Calu3 (cell line): ENCODE measurements around the gene LRSAM1. TPM values are rescaled to one million over a fixed set of nuclear protein-coding genes. Genes with fewer than 3 reads are reported as not detected.
"Not testable (repeated sequence)": the region's sequence is repeated elsewhere in the genome, so short reads cannot be mapped to it uniquely, and the experiment has no call there.

ENCODE experiments used
- BruUV-seq: library from RNA; stranded (reverse); fragments of 400-500 nt; replicated peaks from 2 replicates; lab custom pipeline; 2021; lab: Mats Ljungman, UMichigan
- CTCF ChIA-PET: fragments of 300-600 bp; sonication (Branson Sonifier 250); formaldehyde crosslinking; loops from one replicate; lab custom pipeline; 2022; ENCODE audit warnings: antibody characterized with exemption; lab: Charles Lee
- DNase-seq: peaks from one replicate; pipeline ENCODE4 v3.0.0; 2022
- H3K27ac Mint-ChIP-seq: one replicate; pipeline ENCODE4 v1.8.0; 2022; ENCODE audit warnings: mixed read lengths; ENCODE audit not compliant: unreplicated experiment
- H3K27me3 Mint-ChIP-seq: one replicate; pipeline ENCODE4 v1.8.0; 2022; ENCODE audit warnings: mixed read lengths; ENCODE audit not compliant: unreplicated experiment
- H3K36me3 Mint-ChIP-seq: one replicate; pipeline ENCODE4 v1.8.0; 2022; ENCODE audit warnings: mild to moderate bottlenecking, moderate library complexity, mixed read lengths; ENCODE audit not compliant: insufficient read depth, unreplicated experiment
- H3K4me1 Mint-ChIP-seq: one replicate; pipeline ENCODE4 v1.8.0; 2022; ENCODE audit warnings: mild to moderate bottlenecking, low read depth, mixed read lengths; ENCODE audit not compliant: unreplicated experiment
- H3K4me3 Mint-ChIP-seq: one replicate; pipeline ENCODE4 v1.8.0; 2022; ENCODE audit warnings: mild to moderate bottlenecking, low read depth, moderate library complexity, mixed read lengths; ENCODE audit not compliant: unreplicated experiment
- H3K9me3 Mint-ChIP-seq: one replicate; pipeline ENCODE4 v1.8.0; 2022; ENCODE audit warnings: low read depth, mixed read lengths; ENCODE audit not compliant: unreplicated experiment
- intact Hi-C: fragments of 100-400 bp; cut with micrococcal nuclease; formaldehyde crosslinking; loops from one replicate; pipeline ENCODE4 v1.10.0; 2022; ENCODE audit not compliant: unreplicated experiment
- total RNA-seq: library from RNA; stranded (reverse); gene quantifications from 2 replicates; pipeline ENCODE4 v1.2.3, GENCODE V29; 2022
- TF ChIP-seq, protein P1 (sequence below): fragments of 200-600 bp; IDR thresholded peaks from one replicate; pipeline ENCODE4 v1.8.0; 2022; ENCODE audit warnings: antibody characterized with exemption; ENCODE audit not compliant: unreplicated experiment

Gene LRSAM1
- total RNA-seq, 1 experiment from 2014 or later: 12.0 TPM

DNA sequence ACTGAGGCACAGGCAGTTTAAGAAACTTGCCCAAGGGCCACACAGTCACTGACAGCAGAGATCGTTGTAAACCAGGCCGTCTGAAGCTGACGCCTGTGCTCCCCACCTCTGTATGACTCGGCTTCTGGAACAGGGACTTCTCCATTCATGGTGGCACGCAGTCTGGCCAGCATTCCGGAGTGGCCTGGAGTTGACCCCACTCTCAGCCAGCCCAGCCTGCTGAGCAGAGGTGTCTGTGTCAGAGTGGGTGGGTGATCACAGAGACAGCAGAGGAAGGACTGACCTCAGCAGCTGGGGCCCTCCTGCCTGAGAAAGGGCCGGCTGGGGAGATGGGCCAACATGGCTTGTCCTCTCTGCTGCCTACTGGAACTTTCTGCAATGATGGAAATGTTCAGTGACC lies 12.6 kb downstream of the LRSAM1 start:
- TF ChIP-seq, protein P1, sequence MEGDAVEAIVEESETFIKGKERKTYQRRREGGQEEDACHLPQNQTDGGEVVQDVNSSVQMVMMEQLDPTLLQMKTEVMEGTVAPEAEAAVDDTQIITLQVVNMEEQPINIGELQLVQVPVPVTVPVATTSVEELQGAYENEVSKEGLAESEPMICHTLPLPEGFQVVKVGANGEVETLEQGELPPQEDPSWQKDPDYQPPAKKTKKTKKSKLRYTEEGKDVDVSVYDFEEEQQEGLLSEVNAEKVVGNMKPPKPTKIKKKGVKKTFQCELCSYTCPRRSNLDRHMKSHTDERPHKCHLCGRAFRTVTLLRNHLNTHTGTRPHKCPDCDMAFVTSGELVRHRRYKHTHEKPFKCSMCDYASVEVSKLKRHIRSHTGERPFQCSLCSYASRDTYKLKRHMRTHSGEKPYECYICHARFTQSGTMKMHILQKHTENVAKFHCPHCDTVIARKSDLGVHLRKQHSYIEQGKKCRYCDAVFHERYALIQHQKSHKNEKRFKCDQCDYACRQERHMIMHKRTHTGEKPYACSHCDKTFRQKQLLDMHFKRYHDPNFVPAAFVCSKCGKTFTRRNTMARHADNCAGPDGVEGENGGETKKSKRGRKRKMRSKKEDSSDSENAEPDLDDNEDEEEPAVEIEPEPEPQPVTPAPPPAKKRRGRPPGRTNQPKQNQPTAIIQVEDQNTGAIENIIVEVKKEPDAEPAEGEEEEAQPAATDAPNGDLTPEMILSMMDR: no peak
- intact Hi-C loops: no loop called here
- H3K27me3 Mint-ChIP-seq: no peaks in the 10 kb centered on the region
- no peaks in the 10 kb centered on the region for H3K9me3 Mint-ChIP-seq
- no peak for DNase-seq
- no peak overlapping the region for H3K4me3 Mint-ChIP-seq
- BruUV-seq: no TSS peak
- CTCF ChIA-PET: no interaction called here
- H3K36me3 Mint-ChIP-seq: peaks cover 29% of the 10 kb centered on the region
- no peak overlapping the region for H3K27ac Mint-ChIP-seq
- H3K4me1 Mint-ChIP-seq: peaks cover 9% of the 10 kb centered on the region

GRCh38 chr9:127466407-127466917 lies 15.2 kb downstream of the LRSAM1 start:
- H3K4me3 Mint-ChIP-seq, H3K9me3 Mint-ChIP-seq, H3K27me3 Mint-ChIP-seq, H3K4me1 Mint-ChIP-seq, DNase-seq, intact Hi-C loops, CTCF ChIA-PET, BruUV-seq, H3K27ac Mint-ChIP-seq: not testable (repeated sequence)
- H3K36me3 Mint-ChIP-seq: peaks cover 29% of the 10 kb centered on the region

- BruUV-seq: no TSS peak
- intact Hi-C loops: no loop called here
Measured at GRCh38 chr9:127467621-127468020, 16.3 kb downstream of the LRSAM1 start.

GRCh38 chr9:127470662-127471061 lies 19.4 kb downstream of the LRSAM1 start:
- H3K27ac Mint-ChIP-seq: no peak overlapping the region
- intact Hi-C loops: no loop called here
- peaks cover 9% of the 10 kb centered on the region for H3K4me1 Mint-ChIP-seq
- no peak overlapping the region for H3K4me3 Mint-ChIP-seq
- no TSS peak for BruUV-seq
- H3K36me3 Mint-ChIP-seq: peaks cover 4% of the 10 kb centered on the region
- CTCF ChIA-PET: no interaction called here
- TF ChIP-seq, protein P1: no peak
- no peaks in the 10 kb centered on the region for H3K27me3 Mint-ChIP-seq
- H3K9me3 Mint-ChIP-seq: no peaks in the 10 kb centered on the region
- no peak for DNase-seq

More at GRCh38 chr9:127467621-127468020, 16.3 kb downstream of the LRSAM1 start:
- TF ChIP-seq, protein P1: no peak
- Mint-ChIP-seq H3K36me3 (peaks cover 18% of the 10 kb centered on the region), H3K27ac (no peak overlapping the region), H3K27me3 (no peaks in the 10 kb centered on the region), H3K4me1 (peaks cover 9% of the 10 kb centered on the region), H3K9me3 (no peaks in the 10 kb centered on the region), H3K4me3 (no peak overlapping the region)
- no peak for DNase-seq
- CTCF ChIA-PET: no interaction called here

DNA sequence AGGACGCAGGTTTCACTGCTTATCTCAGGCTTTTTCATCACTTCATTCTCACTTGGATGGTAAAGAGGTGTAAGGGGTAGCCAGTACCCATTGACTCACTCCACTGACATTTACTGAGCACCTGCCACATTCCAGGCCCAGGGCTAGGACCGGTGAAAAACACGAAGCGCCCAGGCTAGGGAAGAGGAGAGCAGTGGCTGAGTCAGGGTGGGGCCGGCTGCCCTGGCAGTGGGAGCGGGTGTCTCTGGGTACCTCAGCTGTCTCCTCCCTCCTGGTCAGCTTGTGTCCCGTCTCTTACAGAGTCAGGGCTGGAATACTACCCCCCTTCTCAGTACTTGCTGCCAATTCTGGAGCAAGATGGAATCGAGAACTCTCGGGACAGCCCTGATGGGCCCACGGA lies 22.2 kb downstream of the LRSAM1 start:
- intact Hi-C loops: no loop called here
- H3K36me3 Mint-ChIP-seq: peaks cover 2% of the 10 kb centered on the region
- H3K27ac Mint-ChIP-seq: no peak overlapping the region
- no peaks in the 10 kb centered on the region for H3K4me1 Mint-ChIP-seq
- no peak for DNase-seq
- no peaks in the 10 kb centered on the region for H3K27me3 Mint-ChIP-seq
- CTCF ChIA-PET: interaction anchor here (0.6 kb wide), 1 partner anchor 14 kb away, joined by 3 read pairs; no protein-coding TSS in a partner anchor
- H3K9me3 Mint-ChIP-seq: no peaks in the 10 kb centered on the region
- BruUV-seq: no TSS peak
- TF ChIP-seq, protein P1: no peak
- no peak overlapping the region for H3K4me3 Mint-ChIP-seq
